Umbilical cord (tissue), 2 donors: ENCODE results near the gene CTRB2. TPM values are rescaled to one million over a fixed set of nuclear protein-coding genes. Genes with fewer than 3 reads are reported as not detected.
"Not testable (repeated sequence)": the region's sequence is repeated elsewhere in the genome, so short reads cannot be mapped to it uniquely, and the experiment has no call there.

ENCODE experiments used
- DNase-seq: peaks from one replicate; pipeline ENCODE4 v3.0.0-alpha.2; 2015; ENCODE audit warnings: low spot score
- total RNA-seq: library from RNA; depleted of rRNA; stranded (reverse); fragments of >200 nt; gene quantifications from one replicate; pipeline ENCODE4 v1.2.3, GENCODE V29; 2014; ENCODE audit warnings: low replicate concordance; ENCODE audit not compliant: insufficient read depth

The CTRB2 gene
- total RNA-seq, 1 donor from 2014 or later = not detected

DNA sequence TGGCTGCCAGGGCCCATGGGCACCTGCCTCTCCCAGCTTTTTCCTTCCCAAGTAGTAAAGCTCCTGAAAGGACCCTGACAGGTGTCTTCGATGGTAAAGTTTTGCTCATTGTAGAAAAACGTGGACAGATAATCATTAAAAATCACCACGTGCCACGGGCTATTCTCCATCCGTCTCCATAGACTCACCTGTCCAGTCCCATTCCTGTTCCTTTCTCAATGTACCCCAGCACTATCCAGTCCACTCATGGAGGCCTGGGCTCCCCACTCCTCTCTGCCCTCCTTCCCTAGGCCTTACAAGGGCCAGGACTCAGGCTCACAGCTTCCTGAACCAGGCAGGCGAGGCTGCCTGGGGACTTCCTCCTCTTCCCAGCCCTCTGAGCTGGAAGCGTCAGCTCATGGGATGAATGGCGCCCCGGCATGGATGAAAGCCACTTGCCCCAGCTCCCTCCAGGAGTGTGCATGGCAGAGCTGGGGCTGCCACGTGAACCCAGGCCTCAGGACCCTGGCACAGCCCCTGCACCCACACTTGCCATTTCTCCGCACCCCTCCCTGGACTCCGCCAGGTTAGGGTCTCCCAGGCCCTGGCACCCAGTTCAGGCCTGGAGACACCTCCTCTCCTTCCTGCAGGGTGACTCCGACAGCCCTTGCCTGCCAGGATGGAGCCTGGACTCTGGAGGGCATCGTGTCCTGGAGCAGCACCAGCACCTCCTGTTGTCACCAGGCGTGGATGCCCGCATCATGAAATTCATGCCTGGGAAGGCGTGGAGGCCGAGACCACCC is 20.6 kb upstream of the CTRB2 start:
- no peak for DNase-seq

GRCh38 chr16:75226550-75227360 is 19.8 kb upstream of the CTRB2 start:
- DNase-seq = no peak

- no peak for DNase-seq
These were observed 18.9 kb upstream of the CTRB2 start for GRCh38 chr16:75225678-75226515.

- no peak for DNase-seq
These were observed 18.1 kb upstream of the CTRB2 start for GRCh38 chr16:75225092-75225491.

- DNase-seq = no peak
These were observed 17.5 kb upstream of the CTRB2 start for GRCh38 chr16:75224306-75225082.

GRCh38 chr16:75223129-75223528 is 16.2 kb upstream of the CTRB2 start:
- not testable (repeated sequence) for DNase-seq

GRCh38 chr16:75222271-75222783 is 15.4 kb upstream of the CTRB2 start:
- DNase-seq = peak; percentile 50

- no peak for DNase-seq
These were observed 12.9 kb upstream of the CTRB2 start for GRCh38 chr16:75219838-75220237.

DNA sequence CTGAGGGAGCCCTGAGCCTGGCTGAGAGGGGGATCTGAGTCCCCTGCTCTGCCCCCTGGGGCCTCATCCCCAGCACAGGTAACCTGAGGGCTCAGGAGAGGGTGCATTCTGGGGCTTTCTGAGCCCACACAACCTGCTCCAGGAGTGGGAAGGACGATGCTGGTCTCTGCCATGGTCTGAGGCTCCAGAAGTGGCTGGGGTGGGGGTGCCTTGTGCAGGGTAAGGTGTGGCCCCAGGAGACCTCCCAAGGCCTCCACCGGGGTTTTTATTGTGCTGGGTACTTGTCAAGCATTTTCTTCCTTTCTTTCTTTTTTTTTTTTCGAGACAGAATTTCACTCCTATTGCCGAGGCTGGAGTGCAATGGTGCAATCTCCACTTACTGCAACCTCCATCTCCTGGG is 12.1 kb upstream of the CTRB2 start:
- DNase-seq = no peak

DNA sequence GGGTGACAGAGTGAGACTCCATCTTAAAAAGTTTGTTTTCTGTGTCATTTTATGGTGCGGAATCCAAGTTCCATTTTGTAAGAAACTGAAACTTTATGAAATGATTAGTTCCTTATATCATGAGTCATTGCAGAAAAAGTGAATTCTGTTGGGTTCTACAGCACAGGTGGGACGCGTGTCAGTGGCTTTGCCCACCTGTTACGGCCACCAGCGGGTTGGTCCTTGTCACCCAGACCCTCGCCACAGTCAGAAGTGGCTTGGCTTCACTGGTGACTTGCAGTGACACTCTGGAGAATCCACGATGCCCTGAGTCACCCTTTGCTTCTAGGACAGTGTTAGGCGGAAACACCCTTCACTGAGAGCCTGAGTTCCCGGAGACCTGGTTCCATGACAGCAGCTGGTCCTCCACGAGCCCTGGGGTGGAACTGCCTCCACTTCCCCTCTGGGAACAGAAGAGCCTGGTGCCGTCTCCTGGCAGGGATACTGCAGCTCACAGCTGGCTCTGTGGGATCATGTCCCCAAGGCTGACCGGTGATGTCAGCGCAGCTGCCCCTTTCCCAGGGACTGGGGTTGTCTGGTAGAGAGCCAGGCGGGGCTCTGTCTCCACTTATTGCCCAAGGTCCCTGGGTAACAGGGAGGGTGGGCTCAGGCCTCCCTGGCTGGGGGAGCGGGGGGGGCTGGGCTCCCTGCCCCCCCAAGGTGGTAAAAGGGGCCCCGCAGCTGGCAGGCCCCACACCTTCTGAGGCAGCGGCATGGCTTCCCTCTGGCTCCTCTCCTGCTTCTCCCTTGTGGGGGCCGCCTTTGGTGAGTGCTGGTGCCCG is 11.5 kb upstream of the CTRB2 start, which contains the start of gene CTRB1:
CTRB1 (plus strand) TSS at position 733 of the 821 bp plus-strand sequence; CDS start at position 753, 20 bp downstream.
- DNase-seq = no peak

GRCh38 chr16:75217389-75217851 is 10.5 kb upstream of the CTRB2 start:
- DNase-seq = no peak

DNA sequence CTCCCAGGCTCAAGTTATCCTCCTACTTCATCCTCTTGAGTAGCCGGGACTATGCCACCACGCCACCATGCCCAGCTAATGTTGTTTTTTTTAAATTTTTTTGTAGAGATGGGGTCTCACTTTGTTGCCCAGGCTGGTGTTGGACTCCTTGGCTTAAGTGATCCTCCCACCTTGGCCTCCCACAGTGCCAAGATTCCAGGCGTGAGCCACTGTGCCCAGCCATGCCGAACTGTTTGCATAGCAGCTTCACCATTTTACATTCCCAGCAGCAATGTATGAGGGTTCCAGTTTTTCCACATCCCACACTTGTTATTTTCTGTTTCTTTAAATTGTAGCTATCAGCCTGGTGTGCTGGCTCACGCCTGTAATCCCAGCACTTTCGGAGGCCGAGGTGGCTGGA is 9.6 kb upstream of the CTRB2 start:
- DNase-seq = no peak

DNA sequence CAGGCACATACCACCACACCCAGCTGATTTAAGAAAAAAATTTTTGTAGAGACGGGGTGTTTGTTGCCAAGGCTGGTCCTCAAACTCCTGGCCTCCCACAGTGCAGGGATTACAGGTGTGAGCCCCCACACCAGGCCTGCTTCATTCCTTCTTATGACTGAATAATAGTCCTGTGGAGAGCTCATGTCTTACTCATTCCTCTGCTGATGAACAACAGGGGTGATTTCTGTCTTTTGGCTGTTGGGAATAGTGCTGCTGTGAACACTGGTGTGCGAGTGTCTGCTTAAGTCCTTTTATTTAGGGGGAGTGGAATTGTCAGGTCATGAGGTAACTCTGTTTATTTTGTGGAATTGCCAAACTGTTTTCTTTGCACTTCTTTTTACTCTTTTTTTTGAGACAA is 9.2 kb upstream of the CTRB2 start:
- DNase-seq = no peak

- DNase-seq = not testable (repeated sequence)
These were observed 4.3 kb upstream of the CTRB2 start for GRCh38 chr16:75211286-75211685.

- no peak for DNase-seq
These were observed 3.0 kb upstream of the CTRB2 start for GRCh38 chr16:75209944-75210343.

- not testable (repeated sequence) for DNase-seq
These were observed 2.6 kb upstream of the CTRB2 start for GRCh38 chr16:75209514-75209913.

DNA sequence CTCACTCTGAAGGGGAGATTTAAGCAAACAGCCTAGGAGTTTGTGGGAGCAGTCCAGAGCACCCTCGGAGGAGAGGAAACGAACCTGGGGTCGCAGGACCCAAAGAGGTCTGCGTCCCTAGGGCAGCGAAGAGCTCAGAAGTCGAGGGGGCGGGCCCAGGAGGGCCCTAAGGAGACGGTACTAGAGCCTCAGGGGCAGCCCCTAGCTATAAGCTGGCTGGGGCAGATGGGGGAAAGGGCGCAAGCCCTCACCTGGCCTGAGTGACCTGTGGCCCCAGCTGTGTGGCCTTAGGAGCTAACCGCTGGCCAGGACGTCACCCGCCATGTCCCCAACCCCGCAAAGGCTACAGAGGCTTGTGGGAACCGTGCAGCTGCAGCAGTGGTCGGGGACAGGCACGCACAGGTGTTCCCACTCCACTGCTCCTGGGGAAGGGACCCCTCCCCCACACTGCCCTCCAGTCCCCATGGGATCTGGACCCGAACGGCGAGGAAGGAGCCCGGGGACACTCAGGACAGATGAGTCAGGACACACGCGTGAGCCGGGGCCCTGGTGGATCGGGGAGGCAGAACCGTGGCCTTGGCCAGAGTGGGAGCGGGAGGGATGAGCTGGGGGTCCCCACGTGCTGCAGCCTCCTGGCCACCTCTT is 2.0 kb upstream of the CTRB2 start:
- DNase-seq = no peak

DNA sequence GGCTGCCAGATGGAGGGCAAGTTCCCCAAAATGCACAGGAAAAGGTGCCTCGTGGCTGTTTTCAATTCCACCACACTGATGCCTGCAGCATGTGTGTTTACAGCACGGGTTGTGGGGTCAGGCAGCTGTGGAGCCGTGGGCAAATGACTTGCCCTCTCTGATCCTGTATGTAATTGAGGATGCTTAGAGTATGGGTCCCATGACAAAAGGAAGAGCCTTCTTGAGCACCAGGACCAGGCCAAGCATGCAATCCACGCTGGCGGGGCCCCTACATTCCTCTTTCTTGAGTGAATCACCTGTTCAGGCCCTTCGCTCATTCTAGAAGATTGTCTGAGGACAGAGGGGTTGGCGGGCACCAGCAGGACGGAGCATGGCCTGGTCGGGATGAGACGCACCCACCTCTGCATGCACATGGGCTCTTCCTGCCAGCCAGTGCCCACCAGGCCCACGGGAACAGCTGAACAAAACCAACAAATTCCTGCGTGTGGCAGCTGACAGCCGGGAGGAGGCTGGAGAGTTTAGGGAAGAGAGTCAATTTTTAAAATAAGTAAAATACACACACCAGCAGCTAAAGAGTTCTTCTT is 1.4 kb upstream of the CTRB2 start:
- DNase-seq = no peak

- no peak for DNase-seq
These were observed 870 bp upstream of the CTRB2 start for GRCh38 chr16:75207831-75208230.
